Measurements from ENCODE around the gene DUSP12. TPM values are rescaled to one million over a fixed set of nuclear protein-coding genes. Genes with fewer than 3 reads are reported as not detected.

The DUSP12 gene
- total RNA-seq, 1 experiment from 2014 or later: 23.6 TPM

DNA sequence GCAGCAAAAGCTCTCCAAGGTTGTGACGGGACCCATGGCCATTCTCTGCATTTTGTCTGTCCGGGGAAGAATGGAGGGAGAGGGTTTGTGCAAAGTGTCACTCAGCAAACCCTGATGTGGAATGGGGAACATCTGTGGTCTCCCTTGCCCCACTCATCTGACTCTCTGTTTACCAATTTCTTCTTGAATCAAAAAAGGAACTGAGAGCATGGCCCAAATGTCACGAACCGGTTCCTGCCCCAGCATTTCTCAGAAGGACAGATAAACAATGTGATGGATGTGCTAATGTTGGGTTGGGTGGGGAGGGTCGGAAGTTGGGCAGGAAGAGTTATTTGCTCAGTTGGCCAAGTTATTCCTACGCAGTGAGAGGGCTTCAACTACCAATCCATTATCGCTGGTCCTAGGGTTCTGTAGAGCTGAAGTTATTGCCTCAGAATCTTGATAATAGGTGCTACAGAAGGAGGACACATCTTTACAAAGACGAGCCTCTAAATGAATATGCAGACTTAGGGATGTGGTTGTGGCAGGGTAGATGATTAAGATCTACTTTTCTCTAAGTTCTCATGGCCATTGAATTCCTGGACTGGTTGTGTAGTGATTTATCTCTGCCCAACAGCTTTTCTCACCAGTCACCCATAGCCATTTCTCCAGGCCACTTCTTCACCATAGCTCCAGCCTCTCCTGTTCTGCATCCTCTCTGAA lies 9.6 kb upstream of the DUSP12 start:
- intact Hi-C loops (cut with micrococcal nuclease; ENCODE audit: unreplicated experiment): loop anchor here (5.0 to 10.0 kb wide), 2 partner anchors 345 to 528 kb away; no protein-coding TSS in a partner anchor
- DNase-seq: no peak
- Histone ChIP-seq H3K27me3 (ENCODE audit: insufficient read depth, low read depth) (no peaks in the 10 kb centered on the region), H3K9me3 (ENCODE audit: insufficient read depth, low read depth) (no peaks in the 10 kb centered on the region), H3K9me2 (ENCODE audit: insufficient read depth) (no peaks in the 10 kb centered on the region), H2AFZ (no peak overlapping the region), H3K4me2 (no peak overlapping the region), H3K27ac (no peak overlapping the region), H4K20me1 (ENCODE audit: insufficient read depth) (no peaks in the 10 kb centered on the region), H3K79me2 (ENCODE audit: low read depth) (no peaks in the 10 kb centered on the region), H3F3A (ENCODE audit: insufficient read depth, low read depth) (peaks cover 12% of the 10 kb centered on the region), H3K4me1 (replicated peaks; ENCODE audit: insufficient read depth) (peaks cover 28% of the 10 kb centered on the region), H3K4me3 (no peak overlapping the region), H3K36me3 (ENCODE audit: low read depth) (no peaks in the 10 kb centered on the region)
- ChIA-PET CTCF (no interaction called here), POLR2A (ENCODE audit: unreplicated experiment) (no interaction called here)
- no TSS peak for BruUV-seq (replicated peaks)
- TF ChIP-seq, protein P1, sequence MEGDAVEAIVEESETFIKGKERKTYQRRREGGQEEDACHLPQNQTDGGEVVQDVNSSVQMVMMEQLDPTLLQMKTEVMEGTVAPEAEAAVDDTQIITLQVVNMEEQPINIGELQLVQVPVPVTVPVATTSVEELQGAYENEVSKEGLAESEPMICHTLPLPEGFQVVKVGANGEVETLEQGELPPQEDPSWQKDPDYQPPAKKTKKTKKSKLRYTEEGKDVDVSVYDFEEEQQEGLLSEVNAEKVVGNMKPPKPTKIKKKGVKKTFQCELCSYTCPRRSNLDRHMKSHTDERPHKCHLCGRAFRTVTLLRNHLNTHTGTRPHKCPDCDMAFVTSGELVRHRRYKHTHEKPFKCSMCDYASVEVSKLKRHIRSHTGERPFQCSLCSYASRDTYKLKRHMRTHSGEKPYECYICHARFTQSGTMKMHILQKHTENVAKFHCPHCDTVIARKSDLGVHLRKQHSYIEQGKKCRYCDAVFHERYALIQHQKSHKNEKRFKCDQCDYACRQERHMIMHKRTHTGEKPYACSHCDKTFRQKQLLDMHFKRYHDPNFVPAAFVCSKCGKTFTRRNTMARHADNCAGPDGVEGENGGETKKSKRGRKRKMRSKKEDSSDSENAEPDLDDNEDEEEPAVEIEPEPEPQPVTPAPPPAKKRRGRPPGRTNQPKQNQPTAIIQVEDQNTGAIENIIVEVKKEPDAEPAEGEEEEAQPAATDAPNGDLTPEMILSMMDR (conservative IDR thresholded peaks at IDR 0.05): no peak
- no peak for TF ChIP-seq EZH2 (IDR thresholded peaks at IDR 0.05; ENCODE audit: low read depth)

DNA sequence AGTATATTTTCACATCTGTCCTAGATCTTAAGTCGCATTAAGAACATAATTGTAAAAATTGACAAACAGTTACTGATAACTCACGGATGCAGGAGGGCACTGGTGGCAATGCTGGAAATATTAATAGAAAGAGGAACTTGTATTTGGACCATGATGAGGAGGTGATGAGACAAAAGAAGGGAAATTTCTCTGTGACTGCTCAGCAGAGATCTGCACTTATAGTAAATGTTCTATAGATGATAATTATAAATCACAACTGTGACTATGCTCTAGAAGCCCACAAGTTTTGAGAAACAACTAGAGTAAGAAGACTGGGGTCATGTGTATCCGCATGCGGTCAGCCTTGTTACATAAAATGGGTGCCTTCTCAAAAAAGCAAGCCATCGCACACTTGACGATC lies 8.7 kb upstream of the DUSP12 start:
- POLR2A ChIA-PET (ENCODE audit: unreplicated experiment): no interaction called here
- Histone ChIP-seq H3K27ac (no peak overlapping the region), H3K79me2 (ENCODE audit: low read depth) (no peaks in the 10 kb centered on the region), H2AFZ (no peak overlapping the region), H3K9me3 (ENCODE audit: insufficient read depth, low read depth) (no peaks in the 10 kb centered on the region), H3K4me2 (no peak overlapping the region), H3K27me3 (ENCODE audit: insufficient read depth, low read depth) (no peaks in the 10 kb centered on the region), H3K9me2 (ENCODE audit: insufficient read depth) (no peaks in the 10 kb centered on the region), H4K20me1 (ENCODE audit: insufficient read depth) (no peaks in the 10 kb centered on the region), H3F3A (ENCODE audit: insufficient read depth, low read depth) (peaks cover 9% of the 10 kb centered on the region), H3K4me3 (no peak overlapping the region), H3K36me3 (ENCODE audit: low read depth) (no peaks in the 10 kb centered on the region), H3K4me1 (replicated peaks; ENCODE audit: insufficient read depth) (peaks cover 19% of the 10 kb centered on the region)
- intact Hi-C loops (cut with micrococcal nuclease; ENCODE audit: unreplicated experiment): loop anchor here (10.0 kb wide), 1 partner anchor 346 kb away; no protein-coding TSS in a partner anchor
- no peak for DNase-seq
- CTCF ChIA-PET: interaction anchor here (0.5 to 1.6 kb wide), 4 partner anchors 62 to 450 kb away, joined by 3 to 14 read pairs (median 4); no protein-coding TSS in a partner anchor
- TF ChIP-seq EZH2 (IDR thresholded peaks at IDR 0.05; ENCODE audit: low read depth): no peak
- TF ChIP-seq, protein P1 (conservative IDR thresholded peaks at IDR 0.05): no peak
- BruUV-seq (replicated peaks): no TSS peak

DNA sequence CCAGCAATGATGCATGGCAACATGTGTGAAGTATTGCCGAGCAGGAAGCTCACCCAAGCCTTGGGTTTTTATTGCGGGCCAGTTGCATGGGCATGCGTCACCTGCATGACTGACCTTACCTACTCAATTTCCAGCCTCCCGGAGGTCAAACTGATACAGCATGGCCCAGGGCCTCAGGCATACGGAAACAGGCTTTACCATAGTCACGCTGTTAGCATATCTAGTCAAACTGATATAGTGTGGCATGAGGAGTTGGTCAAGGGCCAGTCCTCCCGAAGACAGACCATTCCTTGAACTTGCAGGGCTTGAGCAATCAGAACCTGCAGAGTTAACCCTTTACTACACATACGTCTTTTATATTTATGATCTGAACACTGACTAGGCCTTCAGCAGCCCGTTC lies 6.4 kb upstream of the DUSP12 start:
- Histone ChIP-seq H3K27ac (no peak overlapping the region), H3K36me3 (ENCODE audit: low read depth) (no peaks in the 10 kb centered on the region)
- BruUV-seq (replicated peaks): no TSS peak

More for the DNA sequence above, 6.4 kb upstream of the DUSP12 start:
- Histone ChIP-seq H3K4me2 (no peak overlapping the region), H3F3A (ENCODE audit: insufficient read depth, low read depth) (no peaks in the 10 kb centered on the region), H3K4me3 (no peak overlapping the region), H3K79me2 (ENCODE audit: low read depth) (no peaks in the 10 kb centered on the region), H4K20me1 (ENCODE audit: insufficient read depth) (no peaks in the 10 kb centered on the region), H3K9me2 (ENCODE audit: insufficient read depth) (no peaks in the 10 kb centered on the region), H3K4me1 (replicated peaks; ENCODE audit: insufficient read depth) (peaks cover 5% of the 10 kb centered on the region; the same call in 1 of the 2 replicates), H3K27me3 (ENCODE audit: insufficient read depth, low read depth) (no peaks in the 10 kb centered on the region), H2AFZ (no peak overlapping the region), H3K9me3 (ENCODE audit: insufficient read depth, low read depth) (no peaks in the 10 kb centered on the region)
- ChIA-PET CTCF (no interaction called here), POLR2A (ENCODE audit: unreplicated experiment) (no interaction called here)
- no peak for DNase-seq
- intact Hi-C loops (cut with micrococcal nuclease; ENCODE audit: unreplicated experiment): loop anchor here (10.0 kb wide), 1 partner anchor 348 kb away; no protein-coding TSS in a partner anchor
- TF ChIP-seq, protein P1 (conservative IDR thresholded peaks at IDR 0.05): no peak
- TF ChIP-seq EZH2 (IDR thresholded peaks at IDR 0.05; ENCODE audit: low read depth): no peak

All from PC-9 (cell line).